Transverse colon (tissue), 4 donors: ENCODE data around the gene VPS37D. TPM values are rescaled to one million over a fixed set of nuclear protein-coding genes. Genes with fewer than 3 reads are reported as not detected.
"Not testable (repeated sequence)": the region's sequence is repeated elsewhere in the genome, so short reads cannot be mapped to it uniquely, and the experiment has no call there.

Experiments used
- DNase-seq: peaks from one replicate; pipeline ENCODE4 v3.0.0-alpha.2; 2019
- H3K27ac ChIP-seq, 4 donors: fragments of 200-600 bp; sonication (generic); 2 replicates each; pipeline ENCODE4 v1.5.1; 2016 to 2018; ENCODE audit warnings: inconsistent platforms in 4 of 4
- H3K27me3 ChIP-seq: fragments of 200-600 bp; sonication (generic); 2 replicates; pipeline ENCODE4 v1.5.1; 2017; ENCODE audit warnings: inconsistent platforms
- H3K36me3 ChIP-seq, 4 donors: fragments of 200-600 bp; sonication (generic); 2 replicates each; pipeline ENCODE4 v1.5.1; 2017 to 2019; ENCODE audit warnings: inconsistent platforms in 4 of 4
- H3K4me1 ChIP-seq, 4 donors: fragments of 200-600 bp; sonication (generic); 2 replicates each; pipeline ENCODE4 v1.5.1; 2017 to 2020; ENCODE audit warnings: inconsistent platforms in 4 of 4
- H3K4me3 ChIP-seq, 4 donors: fragments of 200-600 bp; sonication (generic); 1 replicate in 1 of 4; 2 replicates in 3 of 4; pipeline versions ENCODE4 v1.5.1 to v1.6.1; 2017 to 2019; ENCODE audit warnings: inconsistent platforms in 4 of 4
- H3K9me3 ChIP-seq, 2 donors: fragments of 200-600 bp; sonication (generic); 2 replicates each; pipeline ENCODE4 v1.5.1; 2017 to 2019; ENCODE audit warnings: inconsistent platforms in 2 of 2
- EP300 ChIP-seq: sonication (generic); formaldehyde crosslinking; IDR thresholded peaks from one replicate; pipeline ENCODE4 v1.6.1; 2017; ENCODE audit warnings: antibody characterized with exemption, low read depth
- POLR2A ChIP-seq: fragments of 450-650 bp; IDR thresholded peaks from one replicate; pipeline ENCODE4 v1.6.1; 2016; ENCODE audit warnings: antibody characterized with exemption, mild to moderate bottlenecking, moderate library complexity
- POLR2AphosphoS5 ChIP-seq, 3 donors: sonication (generic); formaldehyde crosslinking; IDR thresholded peaks; one replicate each; pipeline ENCODE4 v1.6.1; 2016; ENCODE audit warnings: antibody characterized with exemption in 3 of 3
- WGBS, 2 donors: methylation state at CpG; one replicate each; pipeline ENCODE4 v1.1.5; 2018; ENCODE audit warnings: low coverage in 1 of 2; 5-methylcytosine and 5-hydroxymethylcytosine counted together
- in situ Hi-C, 4 donors: fragments of 200-750 bp; cut with MboI; loops; one replicate each; pipeline versions ENCODE4 v1.15.0 to v1.15.1; 2017; ENCODE audit warnings: low sequenced_read_pairs in 3 of 4, low pct_ligation_motif_present in 1 of 4, low pct_unique_long_range_greater_than_20kb in 1 of 4
- intact Hi-C: fragments of 100-400 bp; cut with DNase I; formaldehyde crosslinking; loops from one replicate; pipeline ENCODE4 v1.15.1; 2023; ENCODE audit warnings: low total_unique reads
- total RNA-seq, 4 donors: library from RNA; depleted of rRNA; stranded (reverse); fragments of >200 nt; gene quantifications; one replicate each; pipeline ENCODE4 v1.1.0, GENCODE V29; 2016
- TF ChIP-seq, protein P1 (sequence below), 5 experiments: fragments of 200-600 bp in 3 of 5; fragments of 450-650 bp in 2 of 5; sonication (generic) in 3 of 5; IDR thresholded peaks; 1 replicate in 2 of 5; 2 replicates in 3 of 5; pipeline ENCODE4 v1.5.1; 2016 to 2017; ENCODE audit warnings: antibody characterized with exemption in 5 of 5, inconsistent platforms in 3 of 5, mild to moderate bottlenecking in 2 of 5, moderate library complexity in 1 of 5

The VPS37D gene
- total RNA-seq, 4 donors from 2014 or later: 0.82 to 3.5 TPM; not detected in 2

DNA sequence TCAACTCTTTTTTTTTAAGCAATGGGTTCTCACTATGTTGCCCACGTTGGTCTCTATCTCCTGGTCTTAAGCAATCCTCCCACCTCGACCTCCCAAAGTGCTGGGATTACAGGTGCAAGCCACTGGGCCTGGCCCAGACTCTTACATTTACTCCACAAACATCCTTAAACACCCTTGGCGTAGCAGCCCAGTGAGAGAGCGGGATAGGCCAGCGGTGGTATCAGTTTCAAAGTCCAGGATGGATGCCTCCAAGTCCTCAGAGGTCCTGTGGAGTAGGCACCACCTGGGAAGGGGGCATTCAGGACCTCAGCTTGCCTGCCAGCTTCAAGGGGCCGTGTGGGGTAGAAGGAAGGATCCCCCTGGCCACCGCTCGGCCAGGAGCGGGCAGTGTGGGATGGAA is 18.1 kb upstream of the VPS37D start:
- in situ Hi-C loops: loop anchor here in 2 of 4 donors (25.0 kb wide), 1 partner anchor 213 kb away; the partner anchor contains the start of gene TMEM270 (in 2 of the 2)
- H3K27ac ChIP-seq: no peak overlapping the region
- H3K9me3 ChIP-seq: no peaks in the 10 kb centered on the region
- TF ChIP-seq POLR2AphosphoS5 (IDR thresholded peaks at IDR 0.05) (no peak), POLR2A (no peak), EP300 (no peak)
- TF ChIP-seq, protein P1, sequence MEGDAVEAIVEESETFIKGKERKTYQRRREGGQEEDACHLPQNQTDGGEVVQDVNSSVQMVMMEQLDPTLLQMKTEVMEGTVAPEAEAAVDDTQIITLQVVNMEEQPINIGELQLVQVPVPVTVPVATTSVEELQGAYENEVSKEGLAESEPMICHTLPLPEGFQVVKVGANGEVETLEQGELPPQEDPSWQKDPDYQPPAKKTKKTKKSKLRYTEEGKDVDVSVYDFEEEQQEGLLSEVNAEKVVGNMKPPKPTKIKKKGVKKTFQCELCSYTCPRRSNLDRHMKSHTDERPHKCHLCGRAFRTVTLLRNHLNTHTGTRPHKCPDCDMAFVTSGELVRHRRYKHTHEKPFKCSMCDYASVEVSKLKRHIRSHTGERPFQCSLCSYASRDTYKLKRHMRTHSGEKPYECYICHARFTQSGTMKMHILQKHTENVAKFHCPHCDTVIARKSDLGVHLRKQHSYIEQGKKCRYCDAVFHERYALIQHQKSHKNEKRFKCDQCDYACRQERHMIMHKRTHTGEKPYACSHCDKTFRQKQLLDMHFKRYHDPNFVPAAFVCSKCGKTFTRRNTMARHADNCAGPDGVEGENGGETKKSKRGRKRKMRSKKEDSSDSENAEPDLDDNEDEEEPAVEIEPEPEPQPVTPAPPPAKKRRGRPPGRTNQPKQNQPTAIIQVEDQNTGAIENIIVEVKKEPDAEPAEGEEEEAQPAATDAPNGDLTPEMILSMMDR (IDR thresholded peaks at IDR 0.05): no peak
- peaks cover 36% of the 10 kb centered on the region for H3K27me3 ChIP-seq
- H3K4me1 ChIP-seq: peaks cover 4 to 15% (median 10%) of the 10 kb centered on the region in 4 donors
- intact Hi-C loops: no loop called here
- 60% methylated on average over 9 of the region's 9 CpGs; no CpG with 5 or more reads in 1 of the 2 donors for WGBS, 2 donors
- DNase-seq: no peak
- no peaks in the 10 kb centered on the region for H3K36me3 ChIP-seq
- no peak overlapping the region for H3K4me3 ChIP-seq

DNA sequence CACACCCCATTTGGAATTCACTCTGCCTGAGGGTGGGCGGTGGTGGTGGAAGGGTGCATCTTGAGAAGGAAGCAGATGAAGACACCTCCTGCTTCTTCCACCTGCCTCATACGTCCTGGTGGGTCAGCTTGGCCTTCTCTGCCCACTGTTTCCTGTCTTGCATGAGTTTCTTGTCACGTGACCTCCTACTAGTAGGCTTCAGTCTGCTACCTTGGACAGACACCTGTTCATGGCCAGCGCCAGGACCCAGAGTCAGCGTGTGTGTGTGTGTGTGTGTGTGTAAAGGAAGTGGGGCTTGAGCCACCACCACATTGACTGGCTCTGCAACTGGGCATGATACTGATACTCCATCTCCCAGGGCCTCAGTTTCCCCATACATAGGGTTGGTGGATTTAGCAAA is 17.1 kb upstream of the VPS37D start:
- Histone ChIP-seq H3K4me1 (peaks cover 4 to 15% (median 10%) of the 10 kb centered on the region in 4 donors), H3K4me3 (no peak overlapping the region), H3K27ac (no peak overlapping the region), H3K9me3 (no peaks in the 10 kb centered on the region), H3K27me3 (peaks cover 35% of the 10 kb centered on the region), H3K36me3 (no peaks in the 10 kb centered on the region)
- in situ Hi-C loops: no loop called here
- WGBS, 2 donors: 69% methylated on average over 5 of the region's 5 CpGs; no CpG with 5 or more reads in 1 of the 2 donors
- TF ChIP-seq POLR2A (no peak), EP300 (no peak), POLR2AphosphoS5 (IDR thresholded peaks at IDR 0.05) (no peak)
- TF ChIP-seq, protein P1 (IDR thresholded peaks at IDR 0.05): no peak
- no peak for DNase-seq
- intact Hi-C loops: no loop called here

DNA sequence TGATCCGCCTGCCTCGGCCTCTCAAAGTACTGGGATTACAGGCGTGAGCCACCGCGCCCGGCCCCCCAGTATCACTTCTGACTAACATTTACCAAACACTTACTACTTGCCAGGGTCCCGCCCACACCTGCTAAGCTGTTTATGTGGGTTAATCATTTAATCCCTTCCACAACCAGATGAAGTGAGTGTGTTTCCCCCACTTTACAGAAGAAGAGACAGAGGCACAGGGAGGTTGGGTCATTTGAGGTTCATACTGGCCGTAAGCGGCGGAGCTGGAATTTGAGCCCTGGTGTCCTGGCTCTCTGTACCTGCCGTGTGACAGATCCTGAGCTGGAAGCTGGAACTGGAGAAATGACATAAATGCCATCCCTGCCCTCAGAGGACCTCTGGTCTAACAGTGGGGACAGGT is 15.1 kb upstream of the VPS37D start:
- no peak overlapping the region for H3K27ac ChIP-seq
- no peaks in the 10 kb centered on the region for H3K9me3 ChIP-seq
- TF ChIP-seq, protein P1 (IDR thresholded peaks at IDR 0.05): no peak
- TF ChIP-seq POLR2AphosphoS5 (IDR thresholded peaks at IDR 0.05): no peak
- TF ChIP-seq EP300: no peak
- no peak for TF ChIP-seq POLR2A
- peaks cover 4 to 11% (median 7%) of the 10 kb centered on the region in 4 donors for H3K4me1 ChIP-seq
- H3K4me3 ChIP-seq: no peak overlapping the region
- WGBS, 2 donors: 36% methylated on average over 11 of the region's 11 CpGs; no CpG with 5 or more reads in 1 of the 2 donors
- intact Hi-C loops: no loop called here
- H3K27me3 ChIP-seq: peaks cover 17% of the 10 kb centered on the region
- DNase-seq: peak; percentile 55
- in situ Hi-C loops: no loop called here
- H3K36me3 ChIP-seq: no peaks in the 10 kb centered on the region

DNA sequence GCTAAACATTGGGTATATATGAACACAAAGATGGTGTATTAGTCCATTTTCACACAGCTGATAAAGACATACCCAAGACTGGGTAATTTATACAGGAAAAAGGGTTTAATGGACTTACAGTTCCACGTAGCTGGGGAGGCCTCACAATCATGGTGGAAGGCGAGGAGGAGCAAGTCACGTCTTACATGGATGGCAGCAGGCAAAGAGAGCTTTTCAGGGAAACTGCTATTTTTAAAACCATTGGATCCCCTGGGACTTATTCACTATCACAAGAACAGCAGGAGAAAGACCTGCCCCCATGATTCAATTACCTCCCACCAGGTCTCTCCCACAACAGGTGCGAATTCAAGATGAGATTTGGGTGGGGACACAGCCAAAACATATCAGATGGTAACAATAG is 12.3 kb upstream of the VPS37D start:
- H3K4me3 ChIP-seq, intact Hi-C loops, H3K4me1 ChIP-seq, in situ Hi-C loops, H3K9me3 ChIP-seq, H3K27me3 ChIP-seq, H3K27ac ChIP-seq, DNase-seq, H3K36me3 ChIP-seq: not testable (repeated sequence)
- 80 to 88% methylated on average over 3 to 4 of the region's 4 CpGs for WGBS, 2 donors

DNA sequence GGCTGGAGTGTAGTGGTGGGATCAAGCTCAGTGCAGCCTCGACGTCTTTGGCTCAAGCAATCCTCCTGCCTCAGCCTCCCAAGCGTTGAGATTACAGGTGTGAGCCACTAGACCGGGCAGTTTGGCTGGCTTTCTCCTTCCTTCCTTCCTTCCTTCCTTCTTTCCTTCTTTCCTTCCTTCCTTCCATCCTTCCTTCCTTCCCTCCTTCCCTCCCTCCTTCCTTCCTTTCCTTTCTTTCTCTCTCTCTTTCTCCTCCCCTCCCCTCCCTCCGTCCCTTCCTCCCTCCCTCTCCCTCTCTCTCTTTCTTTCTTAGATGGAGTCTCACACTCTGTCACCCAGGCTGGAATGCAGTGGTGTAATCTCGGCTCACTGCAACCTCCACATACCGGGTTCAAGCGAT is 7.6 kb upstream of the VPS37D start:
- no peaks in the 10 kb centered on the region for H3K36me3 ChIP-seq
- H3K9me3 ChIP-seq: peaks cover 0 to 4% of the 10 kb centered on the region in 2 donors
- in situ Hi-C loops: loop anchor here in 1 of 4 donors (10.0 kb wide), 1 partner anchor 65 kb away; no protein-coding TSS in a partner anchor
- TF ChIP-seq POLR2AphosphoS5 (IDR thresholded peaks at IDR 0.05) (no peak), POLR2A (no peak), EP300 (no peak)
- TF ChIP-seq, protein P1 (IDR thresholded peaks at IDR 0.05): no peak
- no peak overlapping the region for H3K4me3 ChIP-seq
- H3K4me1 ChIP-seq: peaks cover 0 to 11% (median 1%) of the 10 kb centered on the region in 4 donors
- intact Hi-C loops: loop anchor here (10.0 kb wide), 1 partner anchor 55 kb away; no protein-coding TSS in a partner anchor
- no peak overlapping the region for H3K27ac ChIP-seq
- no peak for DNase-seq
- H3K27me3 ChIP-seq: peaks cover 4% of the 10 kb centered on the region
- WGBS, 2 donors: 59 to 60% methylated on average over 5 to 8 of the region's 8 CpGs

DNA sequence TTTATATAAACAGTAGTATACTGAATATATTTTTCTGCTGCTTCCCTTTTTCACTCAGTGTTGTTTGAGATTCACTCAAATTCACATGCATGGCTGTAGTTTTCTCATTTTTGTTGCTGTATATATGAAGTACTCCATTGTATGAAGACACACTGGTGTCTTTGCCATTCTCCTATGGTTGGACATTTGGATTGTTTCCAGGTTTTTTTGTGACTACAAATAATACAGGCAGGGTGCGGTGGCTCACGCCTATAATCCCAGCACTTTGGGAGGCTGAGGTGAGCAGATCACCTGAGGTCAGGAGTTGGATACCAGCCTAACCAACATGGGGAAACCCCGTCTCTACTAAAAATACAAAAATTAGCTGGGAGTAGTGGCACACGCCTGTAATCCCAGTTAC is 7.0 kb upstream of the VPS37D start:
- H3K9me3 ChIP-seq, H3K27me3 ChIP-seq, H3K36me3 ChIP-seq, DNase-seq, H3K4me3 ChIP-seq, H3K27ac ChIP-seq: not testable (repeated sequence)
- H3K4me1 ChIP-seq: peaks cover 3 to 16% (median 6%) of the 10 kb centered on the region in 4 donors
- WGBS, 2 donors: 47 to 80% methylated on average over 1 to 4 of the region's 4 CpGs
- in situ Hi-C loops: loop anchor here in 1 of 4 donors (10.0 kb wide), 1 partner anchor 64 kb away; no protein-coding TSS in a partner anchor
- intact Hi-C loops: loop anchor here (10.0 kb wide), 1 partner anchor 56 kb away; no protein-coding TSS in a partner anchor
